ENCODE measurements around the gene CPNE7.
A peak's percentile ranks its signal among the peaks of the same experiment; 100 is the strongest.

Gene CPNE7

GRCh38 chr16:89549007-89549700 is 26.4 kb upstream of the CPNE7 start:
- peak; percentile 33 to 47 for ATAC-seq

GRCh38 chr16:89550421-89551007 is 25.0 kb upstream of the CPNE7 start:
- ATAC-seq = no peak

- no peak for ATAC-seq
Observed at GRCh38 chr16:89552329-89552728, 23.2 kb upstream of the CPNE7 start.

- no peak for ATAC-seq
Observed at GRCh38 chr16:89552913-89553312, 22.6 kb upstream of the CPNE7 start.

- no peak for ATAC-seq
Observed at GRCh38 chr16:89553733-89554132, 21.8 kb upstream of the CPNE7 start.

- no peak for ATAC-seq
Observed at GRCh38 chr16:89554343-89554742, 21.2 kb upstream of the CPNE7 start.

- ATAC-seq = no peak
Observed at GRCh38 chr16:89555265-89555664, 20.3 kb upstream of the CPNE7 start.

GRCh38 chr16:89555780-89556179 is 19.8 kb upstream of the CPNE7 start:
- ATAC-seq = no peak

- ATAC-seq = peak; percentile 40 to 50
Observed at GRCh38 chr16:89556750-89557689, 18.5 kb upstream of the CPNE7 start.

GRCh38 chr16:89557690-89558490 is 17.7 kb upstream of the CPNE7 start:
- ATAC-seq = no peak

GRCh38 chr16:89560378-89561141 is 15.0 kb upstream of the CPNE7 start, which contains the start of gene RPL13:
Gene RPL13 (plus strand): TSS chr16:89560682. CDS start chr16:89560960, 278 bp downstream.
- peak; percentile 90 to 91 for ATAC-seq

GRCh38 chr16:89561142-89561883 is 14.2 kb upstream of the CPNE7 start:
- no peak for ATAC-seq

GRCh38 chr16:89561884-89562599 is 13.5 kb upstream of the CPNE7 start:
- no peak for ATAC-seq

- ATAC-seq = no peak
Observed at GRCh38 chr16:89562939-89563338, 12.6 kb upstream of the CPNE7 start.

- no peak for ATAC-seq
Observed at GRCh38 chr16:89563639-89564392, 11.7 kb upstream of the CPNE7 start.

- ATAC-seq = no peak
Observed at GRCh38 chr16:89564476-89565255, 10.9 kb upstream of the CPNE7 start.

GRCh38 chr16:89565256-89565505 is 10.4 kb upstream of the CPNE7 start:
- ATAC-seq = no peak

- ATAC-seq = peak; percentile 37
Observed at GRCh38 chr16:89565506-89566372, 9.8 kb upstream of the CPNE7 start.

All from activated CD4-positive, CD25-positive, alpha-beta regulatory T cell treated with anti-CD3 and anti-CD28 coated beads, Interleukin-2, amount 50 U/mL, for 24 hours (primary cell).